NCI-H2196 (cell line): Measurements from ENCODE around the gene HPCA.

Source experiments
- DNase-seq: peaks from one replicate; lab custom pipeline; 2025; ENCODE audit not compliant: unreplicated experiment; lab: John Stamatoyannopoulos, UW

The HPCA gene

DNA sequence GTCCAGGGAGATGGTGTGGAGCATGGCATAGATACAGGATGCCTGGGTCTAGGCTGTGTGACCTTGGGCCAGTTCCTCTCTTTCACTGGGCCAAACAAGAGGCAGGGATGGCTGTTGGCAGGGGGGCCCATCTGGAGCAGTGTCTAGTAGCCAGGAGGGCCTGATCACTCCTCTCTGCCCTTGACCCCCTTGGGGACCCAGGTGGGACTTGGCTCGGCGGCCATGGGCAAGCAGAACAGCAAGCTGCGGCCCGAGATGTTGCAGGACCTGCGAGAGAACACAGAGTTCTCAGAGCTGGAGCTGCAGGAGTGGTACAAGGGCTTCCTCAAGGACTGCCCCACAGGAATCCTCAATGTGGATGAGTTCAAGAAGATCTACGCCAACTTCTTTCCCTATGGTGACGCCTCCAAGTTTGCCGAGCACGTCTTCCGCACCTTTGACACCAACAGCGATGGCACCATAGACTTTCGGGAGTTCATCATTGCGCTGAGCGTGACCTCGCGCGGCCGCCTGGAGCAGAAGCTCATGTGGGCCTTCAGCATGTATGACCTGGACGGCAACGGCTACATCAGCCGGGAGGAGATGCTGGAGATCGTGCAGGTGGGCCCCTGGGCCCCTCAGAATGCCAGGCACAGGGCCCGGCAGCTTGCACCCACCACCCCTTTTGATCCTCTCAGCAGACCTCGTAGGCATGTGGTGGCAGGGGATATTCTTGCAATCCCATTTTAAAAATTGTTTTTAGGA, 2.6 kb downstream of the HPCA start:
- no peak for DNase-seq

DNA sequence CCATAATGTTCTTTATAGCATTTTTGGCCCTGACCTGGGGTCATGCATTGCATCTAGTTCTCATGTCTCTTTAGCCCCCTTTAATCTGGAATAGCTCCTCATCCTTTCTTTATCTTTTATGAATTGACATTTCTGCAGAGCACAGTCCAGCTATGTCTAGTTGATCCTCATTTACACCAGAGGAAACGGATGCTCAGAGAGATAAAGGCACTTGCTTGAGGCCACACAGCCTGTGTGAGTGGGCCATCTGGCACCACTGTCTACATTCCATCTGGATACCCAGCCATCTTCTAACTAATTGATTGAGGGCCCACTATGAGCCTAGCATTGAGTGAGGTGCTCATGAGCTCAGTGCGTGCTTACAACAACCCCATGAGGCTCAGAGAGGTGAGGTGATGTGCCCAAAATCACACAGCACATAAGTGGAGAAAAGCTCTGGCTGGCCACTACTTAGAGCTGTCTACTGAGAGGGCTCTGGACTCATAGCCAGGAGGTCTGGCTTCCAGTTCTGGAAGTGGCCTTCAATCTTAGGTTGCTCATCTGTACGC, 3.5 kb downstream of the HPCA start:
- DNase-seq: no peak

DNA sequence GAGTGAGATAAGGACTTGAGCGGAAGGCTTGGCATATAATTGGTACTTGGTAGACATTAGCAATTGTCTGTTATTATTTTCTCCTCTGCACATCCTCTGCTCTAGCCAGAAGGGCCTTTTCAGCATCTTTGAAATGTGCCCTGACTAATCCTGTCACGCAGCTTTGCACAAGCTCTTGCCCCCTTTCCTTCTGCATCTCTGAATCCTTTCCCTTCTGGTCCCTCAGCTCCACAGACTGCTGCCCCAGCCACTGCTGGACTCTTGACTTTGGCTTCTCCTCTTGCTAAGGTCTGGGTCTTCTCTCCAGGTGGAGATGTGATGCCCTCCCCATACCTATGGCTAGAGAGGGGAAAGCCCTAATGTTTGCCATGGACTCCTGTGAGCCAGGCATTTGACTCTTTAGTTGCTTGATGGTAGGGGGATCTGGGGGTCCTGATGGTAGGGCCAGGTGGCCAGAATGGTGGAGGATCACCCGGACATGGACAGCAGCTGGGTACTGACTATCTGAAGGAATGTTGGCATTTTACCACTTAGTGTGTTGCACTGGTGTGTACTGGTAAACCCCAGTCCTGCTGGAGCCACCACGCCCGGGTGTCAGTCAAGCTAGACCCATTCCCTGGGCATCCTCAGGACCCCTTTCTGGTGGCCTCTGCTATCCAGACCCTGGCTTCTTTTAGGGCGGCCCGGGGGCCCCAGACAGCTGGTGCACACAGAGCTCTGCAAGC, 4.4 kb downstream of the HPCA start:
- DNase-seq: no peak

- no peak for DNase-seq
These were observed 4.9 kb downstream of the HPCA start for GRCh38 chr1:32891241-32891570.

- no peak for DNase-seq
These were observed 5.3 kb downstream of the HPCA start for GRCh38 chr1:32891630-32892029.

- peak; percentile 89 for DNase-seq
These were observed 6.3 kb downstream of the HPCA start for GRCh38 chr1:32892368-32893197.

DNA sequence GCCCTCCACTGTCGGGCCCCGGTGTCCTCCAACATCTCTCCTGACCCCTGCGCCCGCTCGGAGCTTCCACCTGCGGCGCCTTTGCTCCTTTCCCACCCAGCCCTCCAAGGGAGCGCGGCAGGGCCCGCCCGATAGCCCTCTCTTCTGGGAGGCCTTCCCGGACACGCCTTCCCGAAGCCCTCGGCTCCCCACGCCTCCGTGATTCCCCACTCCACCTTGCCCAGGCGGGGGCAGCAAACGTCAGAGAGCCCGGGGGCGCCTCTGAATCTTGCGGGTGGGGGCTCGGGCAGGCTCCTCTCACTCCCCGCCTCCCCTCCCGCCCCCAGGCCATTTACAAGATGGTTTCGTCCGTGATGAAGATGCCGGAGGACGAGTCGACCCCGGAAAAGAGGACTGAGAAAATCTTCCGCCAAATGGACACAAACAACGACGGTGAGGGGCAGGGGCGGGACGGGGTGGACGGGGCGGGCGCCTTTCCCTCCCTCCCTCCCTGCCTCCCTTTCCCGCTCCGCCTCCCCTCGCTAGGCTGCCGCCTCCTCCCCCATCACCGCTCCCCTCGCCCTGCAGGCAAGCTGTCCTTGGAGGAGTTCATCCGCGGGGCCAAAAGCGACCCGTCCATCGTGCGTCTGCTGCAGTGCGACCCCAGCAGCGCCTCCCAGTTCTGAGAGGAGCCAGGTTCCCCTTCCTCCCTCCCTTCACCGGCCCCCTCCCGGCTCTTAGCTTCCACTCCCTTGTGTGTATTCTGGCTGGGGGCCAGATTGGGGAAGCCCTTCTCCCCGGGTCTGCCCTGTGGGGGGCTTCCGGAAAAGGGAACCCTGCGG, 7.1 kb downstream of the HPCA start:
- peak; percentile 82 for DNase-seq

DNA sequence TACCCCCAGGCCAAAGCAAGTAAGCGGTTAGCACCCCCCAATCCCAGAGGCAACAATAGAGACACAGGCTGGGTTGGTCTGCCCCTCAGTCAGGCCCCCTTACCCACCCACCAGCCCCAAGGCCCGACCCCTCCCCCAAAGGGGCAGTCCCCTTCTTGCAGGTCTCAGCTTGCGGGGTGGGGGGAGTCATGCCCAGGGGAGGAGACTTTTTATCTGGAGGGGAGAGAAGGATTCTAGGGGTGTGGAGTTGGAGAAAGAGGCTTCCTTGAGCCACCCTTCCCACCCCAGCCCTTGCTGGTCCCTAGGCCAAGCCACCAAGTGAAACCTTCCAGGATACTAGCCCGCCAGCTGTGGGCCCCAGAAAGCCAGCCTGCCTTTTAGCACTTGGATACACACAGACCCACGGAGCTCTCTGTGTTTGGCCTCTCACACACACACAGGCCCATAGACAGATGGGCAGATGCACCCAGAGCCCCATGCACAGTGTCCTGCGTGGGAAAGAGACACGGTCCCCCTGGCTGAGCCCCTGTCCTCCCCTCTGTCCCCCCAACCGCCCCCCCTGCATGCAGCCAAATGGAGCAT, 7.8 kb downstream of the HPCA start:
- DNase-seq: peak; percentile 13

DNA sequence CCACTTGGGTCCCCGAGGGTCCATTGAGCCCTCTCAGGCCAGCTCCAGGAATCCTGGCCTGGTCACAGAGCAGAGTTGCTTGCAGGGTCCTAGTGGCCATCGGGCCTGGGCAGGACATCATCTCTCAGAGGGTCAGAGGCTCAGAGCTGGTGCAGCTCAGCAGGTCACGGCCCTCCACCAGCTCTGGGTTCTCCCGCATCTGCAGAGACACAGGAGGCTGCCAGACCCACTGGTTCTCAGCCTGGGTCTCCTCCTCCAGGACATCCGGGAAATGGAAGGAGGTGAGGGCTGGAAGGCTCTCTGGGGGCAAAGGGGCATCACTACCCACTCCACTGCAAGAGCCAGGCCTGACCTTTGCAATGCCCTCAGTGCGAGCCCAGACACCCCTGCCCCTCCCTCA, 8.4 kb downstream of the HPCA start:
- DNase-seq: no peak

GRCh38 chr1:32895325-32896215, 9.3 kb downstream of the HPCA start:
- DNase-seq: no peak

DNA sequence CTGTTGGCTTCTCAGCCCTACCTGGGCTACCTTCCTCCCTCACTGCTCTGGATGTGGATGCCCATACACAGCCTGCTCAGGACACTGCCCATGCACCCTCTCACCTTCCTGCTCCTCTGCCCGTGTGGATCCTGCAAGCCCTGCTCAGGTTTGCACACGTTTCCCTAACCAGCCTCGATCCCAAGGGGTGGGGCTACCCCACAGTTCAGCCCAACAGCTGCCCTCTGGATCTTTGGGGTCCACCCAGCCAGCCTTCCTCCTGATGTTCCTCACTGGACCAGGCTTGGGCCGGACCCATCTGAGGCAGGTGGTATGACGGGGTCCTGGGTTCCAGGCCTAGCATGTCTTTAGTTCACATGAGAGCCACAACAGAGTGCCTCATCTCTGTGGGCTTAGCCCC, 10.2 kb downstream of the HPCA start:
- no peak for DNase-seq

DNA sequence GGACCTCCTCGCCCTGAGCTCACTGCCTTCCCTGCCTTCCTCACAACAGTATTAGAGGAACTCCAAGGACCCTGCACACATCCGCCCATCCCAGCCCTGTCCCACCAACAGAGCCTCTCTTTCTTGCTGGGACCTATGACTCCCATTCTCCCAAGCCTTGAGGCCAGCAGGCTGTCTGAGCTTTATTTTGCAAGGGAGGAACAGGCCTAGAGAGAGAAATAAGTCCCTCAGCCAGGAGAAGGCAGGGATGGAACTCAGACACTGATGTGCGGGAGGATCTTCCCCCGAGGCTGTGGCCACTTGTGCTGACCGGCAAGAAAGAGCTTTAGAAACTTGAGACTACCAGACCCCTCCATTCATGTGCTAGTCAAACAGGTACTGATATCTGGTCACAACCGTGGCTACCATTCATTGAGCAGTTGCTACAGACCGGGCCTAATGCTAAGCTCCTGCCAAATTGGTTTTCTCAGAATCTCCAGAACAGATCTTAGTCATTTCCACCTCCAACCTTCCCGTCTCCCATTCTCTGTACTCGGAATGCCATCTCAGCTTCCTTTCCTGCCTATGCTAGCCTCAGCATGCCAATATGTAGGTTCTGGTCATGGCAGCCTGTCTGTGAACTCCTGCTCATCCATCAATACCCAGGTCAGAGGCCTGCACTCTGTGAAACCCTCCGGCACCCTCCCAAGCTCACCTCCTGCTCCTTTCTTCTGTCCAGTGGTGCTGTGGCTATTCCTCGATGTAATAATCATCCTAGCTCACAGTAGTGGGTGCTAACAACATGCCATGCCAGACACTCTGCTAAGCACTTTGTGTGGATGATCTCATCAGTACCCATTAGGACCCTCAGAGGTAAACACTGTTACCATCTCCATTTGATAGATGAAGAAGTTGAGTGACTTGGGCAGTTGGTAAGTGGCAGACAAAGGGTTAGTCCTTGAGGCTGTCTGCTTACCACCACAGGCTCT, 11.1 kb downstream of the HPCA start:
- no peak for DNase-seq

DNA sequence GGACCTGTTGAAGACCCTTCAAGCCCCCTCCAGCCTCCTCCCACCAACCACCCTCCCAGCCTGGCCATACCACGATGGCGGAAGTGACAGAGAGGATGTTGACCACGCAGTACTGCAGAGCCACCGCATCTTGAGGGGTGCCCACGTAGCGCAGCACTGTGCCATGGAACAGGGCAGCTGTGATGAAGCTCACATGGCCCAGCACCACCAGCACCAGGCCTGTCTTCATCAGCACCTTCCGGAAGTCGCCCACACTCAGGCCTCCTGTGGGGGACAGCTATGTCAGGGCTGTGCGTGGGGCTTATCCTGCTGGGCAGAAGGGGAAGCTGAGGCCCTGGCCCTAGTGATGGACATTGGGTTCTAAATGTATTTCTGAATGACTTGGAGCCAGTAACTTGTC, 11.8 kb downstream of the HPCA start:
- no peak for DNase-seq

GRCh38 chr1:32898958-32899357, 12.7 kb downstream of the HPCA start:
- DNase-seq: no peak

DNA sequence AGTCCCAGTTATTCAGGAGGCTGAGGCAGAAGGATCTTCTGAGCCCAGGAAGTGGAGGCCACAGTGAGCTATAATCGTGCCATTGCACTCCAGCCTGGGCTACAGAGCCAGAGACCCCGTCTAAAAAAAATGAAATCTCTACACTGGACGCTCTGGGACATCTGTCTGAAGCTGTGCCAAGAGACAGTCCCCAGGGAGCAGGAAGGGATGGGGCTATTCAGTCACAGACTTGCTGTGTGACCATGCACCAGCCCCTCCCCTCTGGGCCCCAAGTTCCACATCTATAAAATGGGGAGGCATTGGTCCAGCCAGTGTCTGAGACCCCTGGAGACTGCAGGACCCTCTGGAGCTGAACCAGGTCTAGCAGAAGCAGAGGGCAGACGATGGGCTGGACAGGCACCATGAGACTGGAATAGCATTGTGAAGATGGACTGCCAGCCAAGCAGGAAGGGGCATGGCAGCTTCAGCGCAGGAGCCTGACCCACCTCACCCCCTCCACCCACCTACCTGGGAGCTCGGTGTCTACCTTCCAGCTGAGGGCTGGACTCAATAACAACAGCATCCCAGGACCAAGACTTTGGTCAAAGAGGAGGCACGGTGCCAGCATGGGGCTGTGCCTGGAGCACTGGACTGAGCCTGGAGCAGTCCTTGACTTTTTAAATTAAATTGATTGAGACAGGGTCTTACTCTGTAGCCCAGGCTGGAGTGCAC, 13.4 kb downstream of the HPCA start:
- no peak for DNase-seq

DNA sequence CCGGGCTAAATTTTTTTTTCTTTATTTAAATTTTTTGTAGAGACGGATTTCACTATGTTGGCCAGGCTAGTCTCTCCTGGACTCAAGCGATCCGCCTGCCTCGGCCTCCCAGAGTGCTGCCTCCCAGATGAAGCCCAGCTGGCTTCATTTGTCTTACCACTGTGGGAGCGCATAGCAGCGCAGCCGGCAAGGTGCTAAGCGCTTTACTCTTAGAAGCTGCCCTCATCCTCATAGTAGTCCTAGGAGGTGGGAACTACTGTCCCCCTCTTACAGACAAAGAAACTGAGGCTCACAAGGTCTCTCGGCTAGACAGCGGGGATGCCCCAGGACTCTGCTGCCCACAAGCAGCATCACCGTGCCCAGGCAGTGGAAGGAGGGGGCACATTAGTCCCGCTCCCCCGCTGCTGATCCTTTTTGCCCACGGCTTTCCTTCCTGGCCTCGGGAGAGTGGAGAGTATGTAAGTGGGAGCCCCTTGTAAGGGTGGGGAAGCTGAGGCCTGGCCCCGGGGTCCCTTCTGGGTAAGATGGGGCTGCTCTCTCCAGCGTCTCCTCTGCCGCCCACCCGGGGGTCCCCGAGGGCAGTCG, 14.2 kb downstream of the HPCA start:
- DNase-seq: no peak
